Measurements from ENCODE around the gene CAPN8.

Gene CAPN8

DNA sequence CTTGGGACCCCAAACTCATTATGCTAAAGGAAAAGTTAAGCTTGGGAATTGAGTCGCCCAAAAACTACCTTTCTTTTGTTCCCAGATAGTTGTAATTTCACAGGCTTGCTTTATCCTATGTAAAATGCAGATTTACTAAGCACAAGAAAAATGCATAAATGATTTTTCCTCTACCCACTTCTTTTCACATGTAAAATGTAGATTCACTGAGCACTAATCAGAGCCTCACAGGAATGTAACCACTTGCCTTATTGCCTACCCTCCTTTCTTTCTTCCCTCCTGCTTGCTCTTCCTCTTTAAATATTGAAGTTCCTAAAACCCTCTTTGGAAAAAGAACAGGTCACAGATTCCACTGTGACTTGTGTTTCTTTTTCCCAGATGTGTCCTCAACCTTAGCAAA lies 18.3 kb downstream of the CAPN8 start:
- Histone ChIP-seq H3K9me3 (ENCODE audit: severe bottlenecking) (no peaks in the 10 kb centered on the region), H3K27ac (no peak overlapping the region), H3K27me3 (ENCODE audit: insufficient read depth, low read depth, severe bottlenecking) (no peaks in the 10 kb centered on the region), H3K36me3 (no peaks in the 10 kb centered on the region), H3K4me3 (ENCODE audit: low read depth, low read length) (no peak overlapping the region)
- DNase-seq: no peak
- TF ChIP-seq, protein P1, sequence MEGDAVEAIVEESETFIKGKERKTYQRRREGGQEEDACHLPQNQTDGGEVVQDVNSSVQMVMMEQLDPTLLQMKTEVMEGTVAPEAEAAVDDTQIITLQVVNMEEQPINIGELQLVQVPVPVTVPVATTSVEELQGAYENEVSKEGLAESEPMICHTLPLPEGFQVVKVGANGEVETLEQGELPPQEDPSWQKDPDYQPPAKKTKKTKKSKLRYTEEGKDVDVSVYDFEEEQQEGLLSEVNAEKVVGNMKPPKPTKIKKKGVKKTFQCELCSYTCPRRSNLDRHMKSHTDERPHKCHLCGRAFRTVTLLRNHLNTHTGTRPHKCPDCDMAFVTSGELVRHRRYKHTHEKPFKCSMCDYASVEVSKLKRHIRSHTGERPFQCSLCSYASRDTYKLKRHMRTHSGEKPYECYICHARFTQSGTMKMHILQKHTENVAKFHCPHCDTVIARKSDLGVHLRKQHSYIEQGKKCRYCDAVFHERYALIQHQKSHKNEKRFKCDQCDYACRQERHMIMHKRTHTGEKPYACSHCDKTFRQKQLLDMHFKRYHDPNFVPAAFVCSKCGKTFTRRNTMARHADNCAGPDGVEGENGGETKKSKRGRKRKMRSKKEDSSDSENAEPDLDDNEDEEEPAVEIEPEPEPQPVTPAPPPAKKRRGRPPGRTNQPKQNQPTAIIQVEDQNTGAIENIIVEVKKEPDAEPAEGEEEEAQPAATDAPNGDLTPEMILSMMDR (IDR thresholded peaks at IDR 0.05; ENCODE audit: low read depth, low read length): no peak

DNA sequence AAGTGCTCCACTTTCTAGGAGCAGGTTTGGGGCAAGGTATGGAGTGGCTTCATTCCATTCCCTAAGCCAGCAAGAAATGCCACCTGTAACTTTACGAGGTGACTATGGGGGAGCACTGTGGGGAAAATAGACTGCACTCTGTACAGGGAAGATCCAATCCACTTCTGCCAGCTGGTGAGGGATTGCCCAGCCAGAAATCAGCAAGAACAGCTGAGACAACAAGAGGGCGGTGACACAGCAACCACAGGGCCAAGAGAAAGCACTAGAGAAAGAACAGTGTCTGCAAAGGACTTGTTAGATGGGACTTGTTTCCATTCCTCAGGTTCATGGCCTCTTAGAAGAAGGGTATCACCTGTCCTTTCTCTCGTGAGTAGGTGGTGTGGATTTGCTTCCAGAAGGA lies 19.6 kb downstream of the CAPN8 start:
- Histone ChIP-seq H3K9me3 (ENCODE audit: severe bottlenecking) (no peaks in the 10 kb centered on the region), H3K36me3 (no peaks in the 10 kb centered on the region), H3K27me3 (ENCODE audit: insufficient read depth, low read depth, severe bottlenecking) (no peaks in the 10 kb centered on the region), H3K27ac (no peak overlapping the region), H3K4me3 (ENCODE audit: low read depth, low read length) (no peak overlapping the region)
- TF ChIP-seq, protein P1 (IDR thresholded peaks at IDR 0.05; ENCODE audit: low read depth, low read length): no peak
- no peak for DNase-seq

DNA sequence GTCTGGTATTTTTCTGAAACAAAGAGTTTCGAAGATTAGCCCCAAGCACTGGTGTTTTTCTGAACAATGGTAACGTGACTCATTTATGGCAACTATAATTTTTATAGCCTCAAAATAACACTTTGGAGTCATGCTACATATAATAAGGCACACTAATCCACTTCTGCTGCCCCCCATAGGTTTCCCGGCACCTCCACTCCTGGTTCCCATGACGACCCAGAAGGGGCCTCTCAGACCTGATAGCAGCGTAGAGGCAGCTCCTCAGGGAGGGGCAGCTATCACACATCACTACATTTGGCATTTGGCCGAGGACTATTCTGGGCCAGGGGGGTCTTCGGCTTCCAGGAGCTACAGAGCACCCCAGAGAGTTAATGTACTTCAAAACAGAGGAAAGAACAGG lies 23.3 kb downstream of the CAPN8 start:
- Histone ChIP-seq H3K4me3 (ENCODE audit: low read depth, low read length) (no peak overlapping the region), H3K27ac (no peak overlapping the region), H3K27me3 (ENCODE audit: insufficient read depth, low read depth, severe bottlenecking) (no peaks in the 10 kb centered on the region), H3K9me3 (ENCODE audit: severe bottlenecking) (no peaks in the 10 kb centered on the region), H3K36me3 (no peaks in the 10 kb centered on the region)
- TF ChIP-seq, protein P1 (IDR thresholded peaks at IDR 0.05; ENCODE audit: low read depth, low read length): no peak
- DNase-seq: no peak

DNA sequence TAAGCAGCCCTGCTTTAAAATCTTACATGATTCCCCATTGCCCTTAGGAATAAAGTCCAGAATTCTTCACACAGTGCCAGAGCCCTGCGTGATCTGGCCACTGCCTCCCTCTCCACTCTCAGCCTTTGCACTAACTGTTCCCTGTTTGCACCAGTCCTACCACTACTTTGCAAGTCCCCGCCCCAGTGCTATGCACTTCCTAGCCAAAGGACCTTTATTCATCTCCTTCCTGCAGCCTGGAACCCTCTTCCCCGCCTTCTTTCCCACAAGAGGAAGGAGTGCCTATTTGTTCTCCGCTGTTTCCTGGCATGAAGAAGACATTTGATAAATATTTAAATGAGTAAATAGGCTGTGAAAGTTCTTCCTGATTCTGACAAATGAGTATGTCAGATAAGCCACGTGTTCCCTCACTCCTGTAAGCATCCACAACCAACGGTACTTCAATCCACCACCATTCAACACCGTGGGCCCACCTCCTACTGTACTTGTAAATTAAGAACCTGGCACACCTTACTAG lies 23.9 kb downstream of the CAPN8 start:
- DNase-seq: no peak
- H3K9me3 ChIP-seq (ENCODE audit: severe bottlenecking): no peaks in the 10 kb centered on the region
- TF ChIP-seq, protein P1 (IDR thresholded peaks at IDR 0.05; ENCODE audit: low read depth, low read length): no peak
- H3K36me3 ChIP-seq: no peaks in the 10 kb centered on the region
- H3K27ac ChIP-seq: no peak overlapping the region
- no peak overlapping the region for H3K4me3 ChIP-seq (ENCODE audit: low read depth, low read length)
- H3K27me3 ChIP-seq (ENCODE audit: insufficient read depth, low read depth, severe bottlenecking): no peaks in the 10 kb centered on the region

DNA sequence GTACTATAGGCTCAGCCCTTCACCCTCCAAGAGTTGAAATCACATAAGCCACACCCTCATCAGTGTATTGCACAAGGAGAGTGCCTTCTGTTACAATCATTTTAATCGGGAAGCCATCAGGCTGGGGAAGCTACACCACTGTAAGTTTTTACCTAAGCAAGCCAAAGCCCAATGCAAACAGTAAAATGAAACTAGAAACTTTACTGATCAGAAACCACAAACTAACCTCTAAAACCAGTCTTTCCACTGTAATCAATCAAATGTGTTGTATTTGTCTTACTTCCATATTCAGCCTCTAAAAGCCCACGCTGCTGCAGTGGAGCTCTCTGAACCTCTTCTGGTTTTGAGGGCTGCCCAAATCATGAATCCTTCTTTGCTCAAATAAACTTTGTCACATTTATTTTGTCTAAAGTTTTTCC lies 26.2 kb downstream of the CAPN8 start:
- no peak overlapping the region for H3K4me3 ChIP-seq (ENCODE audit: low read depth, low read length)
- no peak overlapping the region for H3K27ac ChIP-seq
- H3K9me3 ChIP-seq (ENCODE audit: severe bottlenecking): no peaks in the 10 kb centered on the region
- TF ChIP-seq, protein P1 (IDR thresholded peaks at IDR 0.05; ENCODE audit: low read depth, low read length): no peak
- H3K36me3 ChIP-seq: no peaks in the 10 kb centered on the region
- DNase-seq: no peak
- no peaks in the 10 kb centered on the region for H3K27me3 ChIP-seq (ENCODE audit: insufficient read depth, low read depth, severe bottlenecking)

DNA sequence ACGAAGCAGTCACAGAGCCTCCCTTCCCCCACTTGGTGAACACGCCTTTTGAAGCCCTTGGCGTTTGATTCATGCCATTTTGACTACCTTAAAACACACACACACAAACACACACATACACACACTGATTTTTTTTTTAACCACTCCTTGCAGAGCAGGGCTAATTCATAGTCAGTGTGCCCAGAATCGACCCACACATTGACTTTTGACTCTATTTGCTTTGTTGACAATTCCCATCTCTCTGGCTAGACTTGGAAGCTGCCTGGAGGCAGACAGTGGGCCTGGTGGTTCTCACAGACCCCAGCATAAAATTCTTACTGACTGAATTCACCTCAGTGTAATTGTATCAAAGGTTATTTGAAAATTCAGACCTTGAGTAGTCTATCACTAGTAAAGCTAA lies 30.3 kb downstream of the CAPN8 start:
- no peaks in the 10 kb centered on the region for H3K36me3 ChIP-seq
- no peak overlapping the region for H3K4me3 ChIP-seq (ENCODE audit: low read depth, low read length)
- no peak for DNase-seq
- no peak overlapping the region for H3K27ac ChIP-seq
- no peaks in the 10 kb centered on the region for H3K27me3 ChIP-seq (ENCODE audit: insufficient read depth, low read depth, severe bottlenecking)
- TF ChIP-seq, protein P1 (IDR thresholded peaks at IDR 0.05; ENCODE audit: low read depth, low read length): no peak
- no peaks in the 10 kb centered on the region for H3K9me3 ChIP-seq (ENCODE audit: severe bottlenecking)

All from WERI-Rb-1 (cell line).